ENCODE results near the gene REEP3. TPM values are rescaled to one million over a fixed set of nuclear protein-coding genes. Genes with fewer than 3 reads are reported as not detected.
A peak's percentile ranks its signal among the peaks of the same experiment; 100 is the strongest.
"Not testable (repeated sequence)": the region's sequence is repeated elsewhere in the genome, so short reads cannot be mapped to it uniquely, and the experiment has no call there.

REEP3 gene
- total RNA-seq, 1 donor from 2014 or later = 33.1 TPM

GRCh38 chr10:63493004-63493403, 28.2 kb upstream of the REEP3 start:
- Mint-ChIP-seq H3K27me3 (ENCODE audit: low read depth) (no peaks in the 10 kb centered on the region), H3K4me1 (peaks cover 25% of the 10 kb centered on the region), H3K4me3 (no peak overlapping the region), H3K27ac (peak overlapping the region; percentile 93), H3K9me3 (peaks cover 7% of the 10 kb centered on the region), H3K36me3 (peaks cover 17% of the 10 kb centered on the region)
- no peak for TF ChIP-seq CTCF (IDR thresholded peaks at IDR 0.05; ENCODE audit: unreplicated experiment)
- DNase-seq (ENCODE audit: low spot score in 2 of 2, unreplicated experiment in 2 of 2) = no peak

- Mint-ChIP-seq H3K9me3 (peaks cover 7% of the 10 kb centered on the region), H3K27ac (no peak overlapping the region)
Measured at GRCh38 chr10:63494951-63495350, 26.2 kb upstream of the REEP3 start.

GRCh38 chr10:63496561-63496960, 24.6 kb upstream of the REEP3 start:
- Mint-ChIP-seq H3K4me1 (peaks cover 27% of the 10 kb centered on the region), H3K27ac (no peak overlapping the region), H3K36me3 (peaks cover 15% of the 10 kb centered on the region), H3K9me3 (peaks cover 7% of the 10 kb centered on the region), H3K4me3 (no peak overlapping the region), H3K27me3 (ENCODE audit: low read depth) (no peaks in the 10 kb centered on the region)
- DNase-seq (ENCODE audit: low spot score in 2 of 2, unreplicated experiment in 2 of 2) = no peak
- TF ChIP-seq CTCF (IDR thresholded peaks at IDR 0.05; ENCODE audit: unreplicated experiment) = no peak

More at GRCh38 chr10:63494951-63495350, 26.2 kb upstream of the REEP3 start:
- TF ChIP-seq CTCF (IDR thresholded peaks at IDR 0.05; ENCODE audit: unreplicated experiment) = no peak
- H3K4me1 Mint-ChIP-seq = peaks cover 30% of the 10 kb centered on the region
- H3K27me3 Mint-ChIP-seq (ENCODE audit: low read depth) = no peaks in the 10 kb centered on the region
- DNase-seq (ENCODE audit: low spot score in 2 of 2, unreplicated experiment in 2 of 2) = no peak
- no peak overlapping the region for H3K4me3 Mint-ChIP-seq
- H3K36me3 Mint-ChIP-seq = peaks cover 14% of the 10 kb centered on the region

- TF ChIP-seq CTCF (IDR thresholded peaks at IDR 0.05; ENCODE audit: unreplicated experiment) = no peak
- DNase-seq (ENCODE audit: low spot score in 2 of 2, unreplicated experiment in 2 of 2) = no peak
- Mint-ChIP-seq H3K9me3 (peaks cover 7% of the 10 kb centered on the region), H3K4me1 (peaks cover 21% of the 10 kb centered on the region), H3K36me3 (peaks cover 15% of the 10 kb centered on the region), H3K4me3 (no peak overlapping the region), H3K27ac (no peak overlapping the region), H3K27me3 (ENCODE audit: low read depth) (no peaks in the 10 kb centered on the region)
Measured at GRCh38 chr10:63497321-63497720, 23.9 kb upstream of the REEP3 start.

- Mint-ChIP-seq H3K4me1 (peaks cover 21% of the 10 kb centered on the region), H3K27me3 (ENCODE audit: low read depth) (no peaks in the 10 kb centered on the region), H3K36me3 (peaks cover 15% of the 10 kb centered on the region), H3K27ac (peak overlapping the region; percentile 43), H3K9me3 (peaks cover 7% of the 10 kb centered on the region), H3K4me3 (no peak overlapping the region)
- TF ChIP-seq CTCF (IDR thresholded peaks at IDR 0.05; ENCODE audit: unreplicated experiment) = no peak
- DNase-seq (ENCODE audit: low spot score in 2 of 2, unreplicated experiment in 2 of 2) = no peak
Measured at GRCh38 chr10:63498665-63499064, 22.5 kb upstream of the REEP3 start.

GRCh38 chr10:63500551-63500950, 20.6 kb upstream of the REEP3 start:
- H3K9me3 Mint-ChIP-seq; DNase-seq (ENCODE audit: low spot score in 2 of 2, unreplicated experiment in 2 of 2); H3K4me3 Mint-ChIP-seq; H3K27ac Mint-ChIP-seq; H3K27me3 Mint-ChIP-seq (ENCODE audit: low read depth): not testable (repeated sequence)
- peaks cover 34% of the 10 kb centered on the region for H3K4me1 Mint-ChIP-seq
- H3K36me3 Mint-ChIP-seq = peaks cover 11% of the 10 kb centered on the region

All from mesothelial cell of epicardium (in vitro differentiated cells).